ENCODE data around the gene PBX3. TPM values are rescaled to one million over a fixed set of nuclear protein-coding genes. Genes with fewer than 3 reads are reported as not detected.

PBX3 gene
- total and polyA plus RNA-seq, 2 donors (not counting 1 experiment from before 2014, with no cell fraction given): 35.8 to 51.8 TPM

- H2AFZ ChIP-seq (ENCODE audit: low read length): no peak overlapping the region
- no peak for DNase-seq (ENCODE audit: low read depth in 2 of 2)
- H3K9me3 ChIP-seq (ENCODE audit: control insufficient read depth, insufficient read depth, low read depth, low read length): no peaks in the 10 kb centered on the region
- no peaks in the 10 kb centered on the region for H3K27me3 ChIP-seq (ENCODE audit: control insufficient read depth, insufficient read depth, low read length)
- H3K4me3 ChIP-seq (replicated peaks in 1 of 4; ENCODE audit: control extremely low read depth in 1 of 4, insufficient read depth in 1 of 4, low read depth in 3 of 4, low read length in 4 of 4): no peak overlapping the region
- H3K4me2 ChIP-seq (ENCODE audit: extremely low read depth, insufficient read depth, low read length): no peak overlapping the region
- H4K20me1 ChIP-seq (ENCODE audit: control insufficient read depth, extremely low read depth, insufficient read depth, low read length): no peaks in the 10 kb centered on the region
- no peaks in the 10 kb centered on the region for H3K4me1 ChIP-seq (ENCODE audit: control insufficient read depth, extremely low read depth, insufficient read depth, low read length)
- H3K36me3 ChIP-seq (ENCODE audit: control insufficient read depth, insufficient read depth, low read length): no peaks in the 10 kb centered on the region
- H3K27ac ChIP-seq (ENCODE audit: insufficient read depth, low read length): no peak overlapping the region
- H3K79me2 ChIP-seq (ENCODE audit: control insufficient read depth, insufficient read depth, low read length): peaks cover 45% of the 10 kb centered on the region
- H3K9ac ChIP-seq (ENCODE audit: insufficient read depth, low read length): no peak overlapping the region
- no peak for TF ChIP-seq EZH2 (IDR thresholded peaks at IDR 0.05; ENCODE audit: low read length, missing control alignments)
These were observed 40.5 kb downstream of the PBX3 start for GRCh38 chr9:125787715-125788114.

- Histone ChIP-seq H3K27me3 (ENCODE audit: control insufficient read depth, insufficient read depth, low read length) (no peaks in the 10 kb centered on the region), H3K79me2 (ENCODE audit: control insufficient read depth, insufficient read depth, low read length) (peaks cover 38% of the 10 kb centered on the region), H2AFZ (ENCODE audit: low read length) (no peak overlapping the region), H3K4me3 (replicated peaks in 1 of 4; ENCODE audit: control extremely low read depth in 1 of 4, insufficient read depth in 1 of 4, low read depth in 3 of 4, low read length in 4 of 4) (no peak overlapping the region), H3K9me3 (ENCODE audit: control insufficient read depth, insufficient read depth, low read depth, low read length) (no peaks in the 10 kb centered on the region), H3K9ac (ENCODE audit: insufficient read depth, low read length) (no peak overlapping the region), H3K36me3 (ENCODE audit: control insufficient read depth, insufficient read depth, low read length) (no peaks in the 10 kb centered on the region), H3K4me1 (ENCODE audit: control insufficient read depth, extremely low read depth, insufficient read depth, low read length) (no peaks in the 10 kb centered on the region), H3K4me2 (ENCODE audit: extremely low read depth, insufficient read depth, low read length) (no peak overlapping the region), H3K27ac (ENCODE audit: insufficient read depth, low read length) (no peak overlapping the region), H4K20me1 (ENCODE audit: control insufficient read depth, extremely low read depth, insufficient read depth, low read length) (no peaks in the 10 kb centered on the region)
- no peak for DNase-seq (ENCODE audit: low read depth in 2 of 2)
- TF ChIP-seq EZH2 (IDR thresholded peaks at IDR 0.05; ENCODE audit: low read length, missing control alignments) (no peak), CTCF (conservative IDR thresholded peaks at IDR 0.05 in 1 of 2, IDR thresholded peaks at IDR 0.05 in 1 of 2; ENCODE audit: low read depth in 1 of 2, low read length in 2 of 2) (no peak)
These were observed 42.0 kb downstream of the PBX3 start for GRCh38 chr9:125789196-125789595.

GRCh38 chr9:125794708-125795107 lies 47.5 kb downstream of the PBX3 start:
- no peak overlapping the region for H3K4me2 ChIP-seq (ENCODE audit: extremely low read depth, insufficient read depth, low read length)
- peaks cover 19% of the 10 kb centered on the region for H3K79me2 ChIP-seq (ENCODE audit: control insufficient read depth, insufficient read depth, low read length)
- no peak for DNase-seq (ENCODE audit: low read depth in 2 of 2)
- no peaks in the 10 kb centered on the region for H4K20me1 ChIP-seq (ENCODE audit: control insufficient read depth, extremely low read depth, insufficient read depth, low read length)
- H3K4me3 ChIP-seq (replicated peaks in 1 of 4; ENCODE audit: control extremely low read depth in 1 of 4, insufficient read depth in 1 of 4, low read depth in 3 of 4, low read length in 4 of 4): no peak overlapping the region
- no peaks in the 10 kb centered on the region for H3K4me1 ChIP-seq (ENCODE audit: control insufficient read depth, extremely low read depth, insufficient read depth, low read length)
- H3K9ac ChIP-seq (ENCODE audit: insufficient read depth, low read length): no peak overlapping the region
- TF ChIP-seq EZH2 (IDR thresholded peaks at IDR 0.05; ENCODE audit: low read length, missing control alignments) (no peak), CTCF (conservative IDR thresholded peaks at IDR 0.05 in 1 of 2, IDR thresholded peaks at IDR 0.05 in 1 of 2; ENCODE audit: low read depth in 1 of 2, low read length in 2 of 2) (no peak)
- H3K9me3 ChIP-seq (ENCODE audit: control insufficient read depth, insufficient read depth, low read depth, low read length): no peaks in the 10 kb centered on the region
- no peak overlapping the region for H3K27ac ChIP-seq (ENCODE audit: insufficient read depth, low read length)
- no peaks in the 10 kb centered on the region for H3K27me3 ChIP-seq (ENCODE audit: control insufficient read depth, insufficient read depth, low read length)
- no peaks in the 10 kb centered on the region for H3K36me3 ChIP-seq (ENCODE audit: control insufficient read depth, insufficient read depth, low read length)
- H2AFZ ChIP-seq (ENCODE audit: low read length): no peak overlapping the region
